Fibroblast of lung (primary cell): Measurements from ENCODE around the gene TBC1D21. TPM values are rescaled to one million over a fixed set of nuclear protein-coding genes. Genes with fewer than 3 reads are reported as not detected.

Experiments used
- DNase-seq, 2 donors: peaks; one replicate each; pipeline versions ENCODE4 v3.0.0 to v3.0.0-alpha.2; 2010; ENCODE audit warnings: low read depth in 2 of 2
- H2AFZ ChIP-seq: 2 replicates; pipeline ENCODE4 v1.5.1; 2012; ENCODE audit warnings: low read length, control low read depth, inconsistent platforms
- H3K27ac ChIP-seq: 2 replicates; pipeline ENCODE4 v1.5.1; 2011; ENCODE audit warnings: low read length, control low read depth; ENCODE audit not compliant: insufficient read depth
- H3K27me3 ChIP-seq: 2 replicates; pipeline ENCODE4 v1.5.1; 2011; ENCODE audit warnings: mild to moderate bottlenecking, low read length; ENCODE audit not compliant: control insufficient read depth, insufficient read depth
- H3K36me3 ChIP-seq: 2 replicates; pipeline ENCODE4 v1.5.1; 2011; ENCODE audit warnings: low read length; ENCODE audit not compliant: control insufficient read depth, insufficient read depth
- H3K4me1 ChIP-seq: 2 replicates; pipeline ENCODE4 v1.5.1; 2011; ENCODE audit warnings: low read length; ENCODE audit not compliant: control insufficient read depth, insufficient read depth; ENCODE audit errors: extremely low read depth
- H3K4me2 ChIP-seq: 2 replicates; pipeline ENCODE4 v1.5.1; 2011; ENCODE audit warnings: low read length, control low read depth; ENCODE audit not compliant: insufficient read depth; ENCODE audit errors: extremely low read depth
- H3K4me3 ChIP-seq, 4 experiments: fragments of 200-600 bp in 1 of 4; sonication (generic) in 1 of 4; replicated peaks in 1 of 4; 2 replicates each; pipeline ENCODE4 v1.5.1; 2011 to 2016; ENCODE audit warnings: low read length in 4 of 4, low read depth in 3 of 4, mild to moderate bottlenecking in 3 of 4, control low read depth in 2 of 4, inconsistent platforms in 1 of 4, mixed read lengths in 1 of 4; ENCODE audit not compliant: insufficient read depth in 1 of 4; ENCODE audit errors: control extremely low read depth in 1 of 4
- H3K79me2 ChIP-seq: 2 replicates; pipeline ENCODE4 v1.5.1; 2012; ENCODE audit warnings: mild to moderate bottlenecking, low read length, inconsistent platforms; ENCODE audit not compliant: control insufficient read depth, insufficient read depth
- H3K9ac ChIP-seq: 2 replicates; pipeline ENCODE4 v1.5.1; 2011; ENCODE audit warnings: mild to moderate bottlenecking, low read length, control low read depth; ENCODE audit not compliant: insufficient read depth
- H3K9me3 ChIP-seq: 2 replicates; pipeline ENCODE4 v1.5.1; 2012; ENCODE audit warnings: low read depth, low read length; ENCODE audit not compliant: control insufficient read depth, insufficient read depth
- H4K20me1 ChIP-seq: 2 replicates; pipeline ENCODE4 v1.5.1; 2011; ENCODE audit warnings: low read length; ENCODE audit not compliant: control insufficient read depth, insufficient read depth; ENCODE audit errors: extremely low read depth
- CTCF ChIP-seq, 2 donors: IDR thresholded peaks in 1 of 2; conservative IDR thresholded peaks in 1 of 2; 1 replicate in 1 of 2; 2 replicates in 1 of 2; pipeline ENCODE4 v1.5.1; 2011 to 2012; ENCODE audit warnings: low read length in 2 of 2, control low read depth in 1 of 2, inconsistent platforms in 1 of 2, low read depth in 1 of 2, mild to moderate bottlenecking in 1 of 2
- EZH2 ChIP-seq: IDR thresholded peaks from 2 replicates; pipeline ENCODE4 v1.5.1; 2012; ENCODE audit warnings: low read length, control low read depth, mild to moderate bottlenecking; ENCODE audit errors: missing control alignments
- polyA plus RNA-seq, 2 donors: library from polyadenylated mRNA; depleted of rRNA in 1 of 2; stranded (reverse) in 1 of 2; unstranded in 1 of 2; fragments of >200 nt; gene quantifications; 2 replicates each; pipeline ENCODE4 v1.2.1, GENCODE V29; 2011 to 2012; ENCODE audit warnings: missing spikeins in 1 of 2
- total RNA-seq: library from RNA; depleted of rRNA; stranded (reverse); fragments of >200 nt; gene quantifications from 2 replicates; pipeline ENCODE4 v1.2.1, GENCODE V29; 2014

Gene TBC1D21
- total and polyA plus RNA-seq, 2 donors (not counting 1 experiment from before 2014, with no cell fraction given), result not detected

GRCh38 chr15:73930790-73931281, 57.5 kb downstream of the TBC1D21 start:
- no peak for TF ChIP-seq CTCF (conservative IDR thresholded peaks at IDR 0.05 in 1 of 2, IDR thresholded peaks at IDR 0.05 in 1 of 2; ENCODE audit: low read depth in 1 of 2, low read length in 2 of 2)
- TF ChIP-seq EZH2, result no peak
- peak overlapping the region; percentile 98 for H3K4me2 ChIP-seq
- no peaks in the 10 kb centered on the region for H3K27me3 ChIP-seq
- peaks cover 3% of the 10 kb centered on the region for H3K36me3 ChIP-seq
- no peaks in the 10 kb centered on the region for H3K9me3 ChIP-seq
- H3K4me3 ChIP-seq, result peak overlapping the region in 1 of 4 experiments; percentile 85
- peak overlapping the region; percentile 79 for H3K27ac ChIP-seq
- H3K79me2 ChIP-seq, result peaks cover 88% of the 10 kb centered on the region
- H3K4me1 ChIP-seq, result peaks cover 32% of the 10 kb centered on the region
- no peak overlapping the region for H2AFZ ChIP-seq
- peak; percentile 64 to 79 for DNase-seq
- no peaks in the 10 kb centered on the region for H4K20me1 ChIP-seq
- no peak overlapping the region for H3K9ac ChIP-seq

GRCh38 chr15:73931441-73931840, 58.1 kb downstream of the TBC1D21 start:
- peak overlapping the region; percentile 79 for H3K27ac ChIP-seq
- H3K4me2 ChIP-seq, result peak overlapping the region; percentile 59

More at GRCh38 chr15:73931441-73931840, 58.1 kb downstream of the TBC1D21 start:
- no peaks in the 10 kb centered on the region for H3K9me3 ChIP-seq
- no peak overlapping the region for H3K4me3 ChIP-seq
- H3K36me3 ChIP-seq, result peaks cover 3% of the 10 kb centered on the region
- H3K4me1 ChIP-seq, result peaks cover 30% of the 10 kb centered on the region
- H4K20me1 ChIP-seq, result no peaks in the 10 kb centered on the region
- H3K27me3 ChIP-seq, result no peaks in the 10 kb centered on the region
- DNase-seq, result no peak
- TF ChIP-seq EZH2 (no peak), CTCF (conservative IDR thresholded peaks at IDR 0.05 in 1 of 2, IDR thresholded peaks at IDR 0.05 in 1 of 2; ENCODE audit: low read depth in 1 of 2, low read length in 2 of 2) (no peak)
- peaks cover 89% of the 10 kb centered on the region for H3K79me2 ChIP-seq
- no peak overlapping the region for H2AFZ ChIP-seq
- no peak overlapping the region for H3K9ac ChIP-seq
